Measurements from ENCODE around the gene PRKAG2. TPM values are rescaled to one million over a fixed set of nuclear protein-coding genes. Genes with fewer than 3 reads are reported as not detected.

Gene PRKAG2
- total RNA-seq, 2 donors from 2014 or later = 41.3 to 51.8 TPM

DNA sequence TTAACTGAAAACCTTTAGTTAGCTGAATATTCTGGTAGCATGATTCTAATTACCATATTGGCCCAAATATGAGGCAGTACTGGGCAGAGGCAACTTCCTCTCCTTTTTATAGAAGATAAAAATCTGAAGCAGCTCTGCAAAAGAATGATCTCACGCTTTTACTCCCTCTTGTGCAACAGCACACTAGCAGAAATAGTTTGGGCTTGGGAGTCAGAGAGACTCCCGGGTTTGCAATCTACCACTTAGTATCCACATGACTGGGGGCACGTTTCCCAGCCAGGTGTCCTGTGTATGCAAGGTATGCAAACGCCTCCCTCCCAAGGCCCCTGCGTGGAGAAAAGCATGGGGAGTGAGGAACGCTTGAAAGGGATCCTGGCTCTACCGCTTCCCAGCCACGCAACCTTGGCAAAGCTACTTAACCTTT, 310.0 kb downstream of the PRKAG2 start:
- no peak overlapping the region for H3K27ac Mint-ChIP-seq
- ATAC-seq = no peak
- no peak for DNase-seq
- no peak overlapping the region for H3K4me3 Mint-ChIP-seq
- no peaks in the 10 kb centered on the region for H3K9me3 ChIP-seq (ENCODE audit: control insufficient read depth, low read length, poor library complexity, severe bottlenecking)
- H3K27me3 Mint-ChIP-seq = no peaks in the 10 kb centered on the region
- peaks cover 2% of the 10 kb centered on the region for H3K36me3 Mint-ChIP-seq (ENCODE audit: low read depth)
- no peaks in the 10 kb centered on the region for H3K4me1 Mint-ChIP-seq

DNA sequence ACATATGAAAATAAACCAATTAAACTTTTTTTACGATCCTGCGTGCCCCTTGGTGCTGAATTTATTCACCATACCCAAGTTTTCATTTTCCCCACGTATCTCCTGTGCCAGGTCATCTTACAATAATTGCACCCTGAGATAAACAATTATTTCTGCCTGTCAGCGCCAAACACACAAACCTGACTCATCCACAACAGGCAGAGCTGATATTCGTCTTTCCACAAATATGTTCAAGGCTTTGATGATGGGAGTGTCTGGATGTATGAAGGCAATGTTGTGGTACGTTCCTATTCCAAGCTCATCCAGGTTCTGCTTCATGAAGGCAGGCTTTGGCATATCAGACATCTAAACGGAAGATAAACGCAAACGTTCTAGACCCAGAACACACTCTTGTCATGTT, 311.4 kb downstream of the PRKAG2 start:
- Mint-ChIP-seq H3K4me1 (peaks cover 2% of the 10 kb centered on the region), H3K36me3 (ENCODE audit: low read depth) (peaks cover 4% of the 10 kb centered on the region), H3K4me3 (no peak overlapping the region), H3K27me3 (no peaks in the 10 kb centered on the region), H3K27ac (no peak overlapping the region)
- ATAC-seq (no peak), DNase-seq (no peak)
- no peaks in the 10 kb centered on the region for H3K9me3 ChIP-seq (ENCODE audit: control insufficient read depth, low read length, poor library complexity, severe bottlenecking)

DNA sequence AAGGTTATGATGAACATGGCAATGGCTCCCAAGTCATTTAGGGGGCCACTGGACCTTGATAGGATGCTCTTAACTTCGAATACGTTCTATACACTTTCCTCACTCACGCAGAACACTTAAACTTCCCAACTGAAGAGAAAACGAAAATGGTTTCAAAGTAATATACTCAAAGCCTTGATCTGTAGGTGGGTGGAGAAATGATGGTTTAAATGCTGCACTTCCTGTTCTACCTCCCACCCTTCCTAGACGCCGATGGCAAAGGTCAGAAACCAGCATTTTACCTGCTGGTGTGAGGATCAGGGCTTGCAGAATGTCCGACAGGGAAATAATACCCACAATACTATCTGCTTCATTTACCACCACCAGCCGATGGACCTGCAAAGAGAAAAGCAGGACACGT, 316.7 kb downstream of the PRKAG2 start:
- Mint-ChIP-seq H3K4me3 (peak overlapping the region; percentile 28), H3K36me3 (ENCODE audit: low read depth) (peaks cover 4% of the 10 kb centered on the region), H3K27ac (peak overlapping the region; percentile 34), H3K27me3 (no peaks in the 10 kb centered on the region), H3K4me1 (peaks cover 4% of the 10 kb centered on the region)
- ATAC-seq (no peak), DNase-seq (no peak)
- H3K9me3 ChIP-seq (ENCODE audit: control insufficient read depth, low read length, poor library complexity, severe bottlenecking) = no peaks in the 10 kb centered on the region

DNA sequence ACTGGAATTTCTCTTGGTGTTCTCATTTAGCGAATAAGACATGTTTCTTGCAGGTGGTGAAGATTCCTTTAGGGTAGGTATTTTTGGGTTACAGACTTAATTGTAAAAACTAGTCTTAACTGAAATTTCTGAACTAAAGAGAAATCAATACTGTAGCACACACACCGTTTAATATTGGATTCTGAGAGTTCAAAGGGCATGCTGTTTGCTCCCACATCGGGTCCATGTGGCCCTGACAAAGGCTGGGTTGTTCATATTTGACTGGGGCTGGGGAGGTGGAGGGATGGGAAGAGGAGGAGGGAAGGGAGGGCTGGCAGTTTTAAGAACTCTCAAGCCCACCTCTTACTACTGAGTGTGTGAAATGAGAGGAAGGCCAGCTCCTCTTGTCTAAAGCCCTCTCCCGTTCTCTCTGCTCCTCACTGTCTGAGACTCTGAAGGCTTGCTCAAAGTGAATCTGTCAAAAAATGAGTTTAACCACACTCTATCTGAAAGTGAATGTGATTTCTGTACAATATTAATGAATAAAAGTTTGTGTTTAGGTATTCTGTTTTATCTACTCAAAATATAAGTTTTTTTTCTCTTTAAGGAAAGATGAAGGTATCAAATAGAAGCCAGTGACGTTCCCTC, 317.2 kb downstream of the PRKAG2 start:
- Mint-ChIP-seq H3K36me3 (ENCODE audit: low read depth) (peaks cover 4% of the 10 kb centered on the region), H3K27me3 (no peaks in the 10 kb centered on the region), H3K4me3 (no peak overlapping the region), H3K27ac (peak overlapping the region; percentile 34), H3K4me1 (peaks cover 4% of the 10 kb centered on the region)
- no peak for DNase-seq
- H3K9me3 ChIP-seq (ENCODE audit: control insufficient read depth, low read length, poor library complexity, severe bottlenecking) = no peaks in the 10 kb centered on the region
- no peak for ATAC-seq

DNA sequence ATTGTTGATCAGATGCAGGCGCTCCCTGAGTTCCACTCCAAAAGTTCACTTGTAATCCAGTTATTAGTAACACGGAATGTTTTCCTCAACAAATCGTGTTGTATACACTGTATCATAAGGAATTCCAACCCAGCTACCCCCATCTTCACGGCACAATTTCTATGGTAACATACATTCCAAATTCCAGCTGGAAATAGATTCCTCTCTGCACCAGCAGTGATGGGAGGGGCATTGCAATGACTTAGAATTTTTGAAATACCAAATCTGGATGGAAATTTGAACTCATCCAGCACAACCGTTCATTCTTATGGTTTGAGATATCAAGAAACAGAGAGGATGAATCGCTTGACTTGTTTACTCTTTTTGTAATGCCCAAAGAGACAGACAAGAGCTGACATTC, 318.3 kb downstream of the PRKAG2 start:
- ATAC-seq (no peak), DNase-seq (no peak)
- no peaks in the 10 kb centered on the region for H3K27me3 Mint-ChIP-seq
- no peaks in the 10 kb centered on the region for H3K9me3 ChIP-seq (ENCODE audit: control insufficient read depth, low read length, poor library complexity, severe bottlenecking)
- no peak overlapping the region for H3K27ac Mint-ChIP-seq
- H3K36me3 Mint-ChIP-seq (ENCODE audit: low read depth) = peaks cover 4% of the 10 kb centered on the region
- H3K4me1 Mint-ChIP-seq = peaks cover 4% of the 10 kb centered on the region
- H3K4me3 Mint-ChIP-seq = no peak overlapping the region

DNA sequence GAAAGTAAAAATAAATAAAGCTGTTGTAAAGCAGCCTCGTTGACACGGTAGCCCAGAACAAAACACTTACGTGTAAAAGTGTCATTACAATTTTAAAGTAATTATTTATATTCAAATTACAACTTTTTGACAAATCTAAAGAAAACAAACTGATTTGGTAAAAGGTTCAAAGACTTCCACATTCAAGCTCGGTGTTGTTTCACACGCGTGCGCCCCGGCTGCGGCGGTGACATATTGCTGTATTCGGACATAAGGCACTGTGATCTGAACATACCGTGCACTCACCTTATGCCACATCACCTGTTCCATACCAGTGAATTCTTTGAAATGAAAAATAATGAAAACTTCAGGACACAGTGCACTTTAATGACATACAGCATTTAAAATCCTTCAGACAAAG, 320.3 kb downstream of the PRKAG2 start:
- Mint-ChIP-seq H3K27ac (no peak overlapping the region), H3K4me1 (peaks cover 8% of the 10 kb centered on the region), H3K36me3 (ENCODE audit: low read depth) (peaks cover 2% of the 10 kb centered on the region), H3K27me3 (no peaks in the 10 kb centered on the region), H3K4me3 (no peak overlapping the region)
- H3K9me3 ChIP-seq (ENCODE audit: control insufficient read depth, low read length, poor library complexity, severe bottlenecking) = no peaks in the 10 kb centered on the region
- ATAC-seq (no peak), DNase-seq (no peak)

DNA sequence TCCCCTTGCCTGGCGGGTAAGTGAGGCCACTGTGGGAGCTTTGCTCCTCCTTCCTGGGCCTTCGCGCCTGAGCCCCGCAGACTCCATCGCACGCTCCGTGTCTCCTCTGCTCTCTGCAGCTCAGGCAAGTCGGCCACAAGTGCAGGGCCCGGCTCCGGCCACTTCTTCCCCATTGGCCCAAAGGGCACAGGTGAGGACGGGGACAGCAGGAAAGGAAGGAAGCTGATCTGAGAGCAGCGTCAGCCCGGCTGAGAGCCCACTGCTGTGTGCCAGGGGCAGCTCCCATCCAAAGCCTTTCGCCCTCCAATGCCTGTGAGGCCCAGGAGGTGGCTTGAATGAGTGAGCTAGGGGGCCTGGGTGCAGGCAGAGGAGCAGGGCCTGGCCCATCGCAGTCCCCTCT, 323.6 kb downstream of the PRKAG2 start:
- peaks cover 10% of the 10 kb centered on the region for H3K4me1 Mint-ChIP-seq
- no peak for ATAC-seq
- H3K27me3 Mint-ChIP-seq = no peaks in the 10 kb centered on the region
- DNase-seq = no peak
- no peaks in the 10 kb centered on the region for H3K36me3 Mint-ChIP-seq (ENCODE audit: low read depth)
- no peak overlapping the region for H3K4me3 Mint-ChIP-seq
- no peak overlapping the region for H3K27ac Mint-ChIP-seq
- no peaks in the 10 kb centered on the region for H3K9me3 ChIP-seq (ENCODE audit: control insufficient read depth, low read length, poor library complexity, severe bottlenecking)

DNA sequence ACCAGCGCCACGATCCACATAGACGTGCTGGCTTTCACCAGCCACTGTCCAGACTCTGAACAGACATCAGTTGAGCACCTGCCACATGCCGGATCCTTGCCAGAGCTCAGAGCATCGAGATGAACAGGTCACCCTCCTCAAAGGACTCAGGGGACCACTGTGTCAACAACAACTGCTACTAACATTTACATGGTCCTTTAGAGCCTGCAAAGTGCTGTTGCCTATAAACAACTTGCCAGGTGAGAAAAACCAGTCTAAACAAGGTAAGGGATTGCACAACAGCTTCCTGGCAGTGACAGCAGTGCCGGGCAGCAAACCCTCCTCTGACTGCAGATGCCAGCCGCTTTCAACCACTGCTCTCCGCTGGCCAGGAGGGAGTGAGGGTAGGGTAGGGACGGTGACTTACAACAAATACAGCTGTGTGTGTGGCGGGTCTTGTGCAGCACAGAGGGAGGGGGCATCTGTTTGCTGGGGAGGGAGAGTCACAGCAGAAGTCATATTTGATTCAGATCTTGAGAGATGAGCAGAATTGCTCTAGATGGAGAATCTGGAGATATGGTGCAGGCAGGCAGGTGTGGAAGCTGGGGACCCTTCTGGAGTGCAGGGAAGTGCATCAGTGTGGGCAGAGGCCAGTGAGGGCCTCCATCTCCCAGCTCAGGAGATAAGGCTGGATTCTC, 324.4 kb downstream of the PRKAG2 start:
- peak overlapping the region; percentile 66 for H3K27ac Mint-ChIP-seq
- H3K27me3 Mint-ChIP-seq = no peaks in the 10 kb centered on the region
- no peak overlapping the region for H3K4me3 Mint-ChIP-seq
- no peaks in the 10 kb centered on the region for H3K36me3 Mint-ChIP-seq (ENCODE audit: low read depth)
- ATAC-seq = no peak
- no peak for DNase-seq
- peaks cover 10% of the 10 kb centered on the region for H3K4me1 Mint-ChIP-seq
- H3K9me3 ChIP-seq (ENCODE audit: control insufficient read depth, low read length, poor library complexity, severe bottlenecking) = no peaks in the 10 kb centered on the region

DNA sequence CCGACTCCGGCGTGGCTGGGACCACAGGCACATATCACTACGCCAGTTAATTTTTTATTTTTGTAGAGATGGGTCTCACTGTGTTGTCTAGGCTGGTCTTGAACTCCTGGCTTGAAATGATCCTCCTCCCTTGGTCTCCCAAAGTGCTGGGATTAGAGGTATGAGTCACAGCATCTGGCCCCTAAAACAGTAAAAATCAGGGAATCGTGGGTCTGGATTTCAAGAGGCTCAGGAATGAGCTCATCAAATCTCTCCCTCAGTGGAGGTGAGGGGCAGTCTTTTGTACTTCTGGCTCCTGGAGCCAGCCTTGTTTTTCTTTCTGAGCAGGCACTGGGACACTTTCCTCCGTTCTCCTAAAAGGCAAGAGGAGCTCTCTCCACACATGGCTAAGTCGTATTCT, 325.1 kb downstream of the PRKAG2 start:
- ATAC-seq (no peak), DNase-seq (no peak)
- peaks cover 13% of the 10 kb centered on the region for H3K4me1 Mint-ChIP-seq

DNA sequence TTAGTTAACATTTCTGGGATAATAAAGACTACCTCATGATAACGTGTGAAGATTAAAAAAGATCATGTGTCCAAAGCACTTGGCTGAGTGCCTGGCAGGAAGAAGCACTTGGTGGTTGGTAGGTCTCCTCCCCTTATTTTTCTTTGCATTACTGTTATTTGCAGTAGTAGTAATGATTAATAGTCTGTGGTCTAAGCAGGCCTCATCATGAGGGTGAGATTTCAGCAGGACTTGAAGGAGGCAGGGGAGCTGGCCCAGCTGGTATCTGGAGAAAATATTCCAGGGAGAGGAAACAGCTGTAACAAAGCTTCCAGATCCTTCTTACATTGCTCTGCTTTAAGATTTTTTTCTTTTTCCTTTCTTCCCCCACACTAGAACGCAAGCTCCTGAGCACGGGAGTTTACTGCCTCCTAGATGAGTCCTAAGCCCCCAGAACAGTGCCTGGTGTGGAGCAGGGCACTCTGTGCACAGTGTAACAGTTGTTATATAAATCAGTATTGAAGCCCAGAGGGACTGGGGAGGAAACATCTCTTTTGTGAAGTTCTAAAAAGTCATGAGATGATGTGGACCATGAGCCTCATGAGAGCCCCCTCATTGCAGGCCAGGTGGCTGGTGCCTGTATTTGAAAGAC, 326.1 kb downstream of the PRKAG2 start:
- peaks cover 13% of the 10 kb centered on the region for H3K4me1 Mint-ChIP-seq
- no peak for DNase-seq
- no peak for ATAC-seq
- H3K36me3 Mint-ChIP-seq (ENCODE audit: low read depth) = no peaks in the 10 kb centered on the region
- peaks cover 6% of the 10 kb centered on the region for H3K27me3 Mint-ChIP-seq
- no peaks in the 10 kb centered on the region for H3K9me3 ChIP-seq (ENCODE audit: control insufficient read depth, low read length, poor library complexity, severe bottlenecking)
- no peak overlapping the region for H3K4me3 Mint-ChIP-seq
- no peak overlapping the region for H3K27ac Mint-ChIP-seq

More for the DNA sequence above, 325.1 kb downstream of the PRKAG2 start:
- no peaks in the 10 kb centered on the region for H3K27me3 Mint-ChIP-seq
- no peaks in the 10 kb centered on the region for H3K9me3 ChIP-seq (ENCODE audit: control insufficient read depth, low read length, poor library complexity, severe bottlenecking)
- H3K4me3 Mint-ChIP-seq = no peak overlapping the region
- no peaks in the 10 kb centered on the region for H3K36me3 Mint-ChIP-seq (ENCODE audit: low read depth)
- peak overlapping the region; percentile 66 for H3K27ac Mint-ChIP-seq

DNA sequence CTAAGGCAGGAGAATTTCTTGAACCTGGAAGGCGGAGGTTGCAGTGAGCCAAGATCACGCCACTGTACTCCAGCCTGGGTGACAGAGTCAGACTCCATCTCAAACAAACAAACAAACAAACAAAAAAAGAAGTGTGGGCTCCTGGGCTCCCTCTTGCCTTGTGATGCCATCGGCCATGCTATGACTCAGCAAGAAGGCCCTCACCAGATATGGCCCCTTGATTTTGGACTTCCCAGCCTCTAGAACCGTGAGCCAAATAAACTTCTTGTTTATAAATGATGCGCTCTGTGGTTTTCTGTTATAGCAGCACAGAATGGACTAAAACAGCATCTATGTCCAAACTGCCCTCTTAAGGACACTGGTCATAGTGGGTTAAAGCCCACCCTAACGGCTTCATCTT, 327.3 kb downstream of the PRKAG2 start:
- Mint-ChIP-seq H3K27ac (no peak overlapping the region), H3K4me3 (no peak overlapping the region), H3K36me3 (ENCODE audit: low read depth) (no peaks in the 10 kb centered on the region), H3K27me3 (peaks cover 6% of the 10 kb centered on the region), H3K4me1 (peaks cover 13% of the 10 kb centered on the region)
- no peak for ATAC-seq
- no peaks in the 10 kb centered on the region for H3K9me3 ChIP-seq (ENCODE audit: control insufficient read depth, low read length, poor library complexity, severe bottlenecking)
- DNase-seq = no peak

DNA sequence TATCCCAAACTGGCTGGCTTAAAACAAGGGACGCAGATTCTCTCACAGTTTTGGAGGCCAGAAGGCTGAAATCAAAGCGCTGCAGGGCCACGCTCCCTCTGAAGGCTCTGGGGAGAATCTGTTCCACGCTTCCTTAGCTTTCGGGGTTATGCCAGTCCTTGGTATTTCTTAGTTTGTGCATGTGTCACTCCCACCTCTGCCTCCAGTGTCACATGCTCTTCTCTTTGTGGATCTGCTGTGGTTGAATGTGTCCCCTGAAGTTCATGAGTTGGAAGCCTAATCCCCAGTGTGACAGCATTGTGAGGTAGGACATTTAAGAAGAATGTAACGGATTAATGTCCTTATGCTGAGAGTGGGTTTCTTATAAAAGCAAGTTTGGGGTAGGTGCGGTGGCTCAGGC, 327.8 kb downstream of the PRKAG2 start:
- ATAC-seq = no peak
- no peaks in the 10 kb centered on the region for H3K9me3 ChIP-seq (ENCODE audit: control insufficient read depth, low read length, poor library complexity, severe bottlenecking)
- DNase-seq = no peak
- Mint-ChIP-seq H3K36me3 (ENCODE audit: low read depth) (no peaks in the 10 kb centered on the region), H3K4me1 (peaks cover 13% of the 10 kb centered on the region), H3K27ac (no peak overlapping the region), H3K4me3 (no peak overlapping the region), H3K27me3 (peaks cover 6% of the 10 kb centered on the region)

DNA sequence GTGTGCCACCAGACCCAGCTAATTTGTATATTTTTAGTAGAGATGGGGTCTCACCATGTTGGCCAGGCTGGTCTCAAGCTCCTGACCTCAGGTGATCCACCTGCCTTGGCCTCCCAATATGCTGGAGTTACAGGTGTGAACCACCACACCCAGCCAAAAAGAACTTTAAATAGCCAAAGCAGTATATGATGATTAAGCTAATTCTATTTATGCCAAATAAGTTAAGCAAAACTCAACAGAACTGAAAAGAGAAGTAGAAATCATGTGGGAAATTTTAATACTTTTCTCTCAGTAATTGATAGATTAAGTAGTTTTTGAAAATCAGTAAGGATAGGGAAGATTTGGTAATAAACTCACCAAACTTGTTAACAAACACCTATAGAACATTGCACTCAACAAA, 332.7 kb downstream of the PRKAG2 start:
- H3K36me3 Mint-ChIP-seq (ENCODE audit: low read depth) = no peaks in the 10 kb centered on the region
- DNase-seq (no peak), ATAC-seq (no peak)
- no peak overlapping the region for H3K4me3 Mint-ChIP-seq
- H3K4me1 Mint-ChIP-seq = peaks cover 5% of the 10 kb centered on the region
- H3K9me3 ChIP-seq (ENCODE audit: control insufficient read depth, low read length, poor library complexity, severe bottlenecking) = peaks cover 2% of the 10 kb centered on the region
- no peak overlapping the region for H3K27ac Mint-ChIP-seq
- peaks cover 24% of the 10 kb centered on the region for H3K27me3 Mint-ChIP-seq

Measured in T-helper 17 cell (primary cell).